MM.1S (cell line): ENCODE measurements around the gene FRMD3.

ENCODE experiments used
- CTCF ChIP-seq: fragments of 300-600 bp; sonication (generic); IDR thresholded peaks from 2 replicates; pipeline ENCODE4 v1.5.1; 2016; ENCODE audit warnings: antibody characterized with exemption, low read length, mixed read lengths
- EZH2 ChIP-seq: fragments of 300-600 bp; sonication (generic); optimal IDR thresholded peaks from 2 replicates; pipeline ENCODE3; 2017; ENCODE audit warnings: low read depth, mild to moderate bottlenecking, antibody characterized with exemption, low read length, mixed read lengths

- TF ChIP-seq CTCF = no peak
- no peak for TF ChIP-seq EZH2
Observed at GRCh38 chr9:83418283-83418682, 119.9 kb downstream of the FRMD3 start.
